Measurements from ENCODE around the gene WDR64. TPM values are rescaled to one million over a fixed set of nuclear protein-coding genes. Genes with fewer than 3 reads are reported as not detected.
A peak's percentile ranks its signal among the peaks of the same experiment; 100 is the strongest.

The WDR64 gene
- polyA plus RNA-seq, 1 donor (not counting 4 experiments of a cell fraction or from before 2014, with no cell fraction given) = not detected

DNA sequence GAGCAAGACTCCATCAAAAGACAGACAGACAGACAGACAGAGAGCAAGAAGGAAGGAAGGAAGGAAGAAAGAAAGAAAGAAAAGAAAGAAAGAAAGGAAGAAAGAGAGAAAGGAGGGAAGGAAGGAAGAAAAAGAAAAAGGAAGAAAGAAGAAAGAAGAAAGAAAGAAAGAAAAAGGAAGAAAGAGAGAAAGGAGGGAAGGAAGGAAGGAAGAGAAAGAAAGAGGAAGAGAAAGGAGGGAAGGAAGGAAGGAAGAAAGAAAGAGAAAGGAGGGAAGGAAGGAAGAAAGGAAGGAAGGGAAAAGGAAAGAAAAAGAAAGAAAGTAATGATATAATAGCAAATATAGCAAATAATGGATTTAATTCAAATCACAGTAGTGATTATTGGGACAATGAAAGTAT lies 44.6 kb upstream of the WDR64 start:
- Histone ChIP-seq H3K4me3 (ENCODE audit: control insufficient read depth in 2 of 3, extremely low read depth in 1 of 3, insufficient read depth in 2 of 3, low read depth in 1 of 3, low read length in 3 of 3) (no peak overlapping the region), H3K79me2 (ENCODE audit: control insufficient read depth, insufficient read depth, low read length) (no peaks in the 10 kb centered on the region), H3K36me3 (ENCODE audit: control insufficient read depth in 2 of 2, extremely low read depth in 1 of 2, insufficient read depth in 2 of 2, low read length in 2 of 2) (peaks cover 2 to 5% of the 10 kb centered on the region in 2 experiments), H3K27ac (ENCODE audit: control insufficient read depth, insufficient read depth, low read length) (peak overlapping the region; percentile 93), H3K4me2 (ENCODE audit: control insufficient read depth, extremely low read depth, insufficient read depth, low read depth, low read length) (no peak overlapping the region), H4K20me1 (ENCODE audit: control insufficient read depth, extremely low read depth, insufficient read depth, low read length) (no peaks in the 10 kb centered on the region), H3K9me1 (ENCODE audit: control insufficient read depth, extremely low read depth, insufficient read depth, low read length) (no peaks in the 10 kb centered on the region), H3K27me3 (ENCODE audit: control insufficient read depth, extremely low read depth, insufficient read depth, low read length) (no peaks in the 10 kb centered on the region), H2AFZ (ENCODE audit: control insufficient read depth, low read length) (no peak overlapping the region), H3K4me1 (ENCODE audit: control insufficient read depth, extremely low read depth, insufficient read depth, low read length) (peaks cover 75% of the 10 kb centered on the region), H3K9me3 (ENCODE audit: control insufficient read depth, low read depth, low read length) (no peaks in the 10 kb centered on the region), H3K9ac (ENCODE audit: control insufficient read depth, extremely low read depth, insufficient read depth, low read length) (peak overlapping the region; percentile 63)
- FAIRE-seq = no peak
- no peak for TF ChIP-seq EZH2 (IDR thresholded peaks at IDR 0.05; ENCODE audit: low read length)
- TF ChIP-seq, protein P1, sequence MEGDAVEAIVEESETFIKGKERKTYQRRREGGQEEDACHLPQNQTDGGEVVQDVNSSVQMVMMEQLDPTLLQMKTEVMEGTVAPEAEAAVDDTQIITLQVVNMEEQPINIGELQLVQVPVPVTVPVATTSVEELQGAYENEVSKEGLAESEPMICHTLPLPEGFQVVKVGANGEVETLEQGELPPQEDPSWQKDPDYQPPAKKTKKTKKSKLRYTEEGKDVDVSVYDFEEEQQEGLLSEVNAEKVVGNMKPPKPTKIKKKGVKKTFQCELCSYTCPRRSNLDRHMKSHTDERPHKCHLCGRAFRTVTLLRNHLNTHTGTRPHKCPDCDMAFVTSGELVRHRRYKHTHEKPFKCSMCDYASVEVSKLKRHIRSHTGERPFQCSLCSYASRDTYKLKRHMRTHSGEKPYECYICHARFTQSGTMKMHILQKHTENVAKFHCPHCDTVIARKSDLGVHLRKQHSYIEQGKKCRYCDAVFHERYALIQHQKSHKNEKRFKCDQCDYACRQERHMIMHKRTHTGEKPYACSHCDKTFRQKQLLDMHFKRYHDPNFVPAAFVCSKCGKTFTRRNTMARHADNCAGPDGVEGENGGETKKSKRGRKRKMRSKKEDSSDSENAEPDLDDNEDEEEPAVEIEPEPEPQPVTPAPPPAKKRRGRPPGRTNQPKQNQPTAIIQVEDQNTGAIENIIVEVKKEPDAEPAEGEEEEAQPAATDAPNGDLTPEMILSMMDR (optimal IDR thresholded peaks at IDR 0.05 in 1 of 3, IDR thresholded peaks at IDR 0.05 in 1 of 3, conservative IDR thresholded peaks at IDR 0.05 in 1 of 3; ENCODE audit: extremely low read depth in 1 of 3, insufficient read depth in 2 of 3, low read length in 3 of 3) = no peak
- no peak for DNase-seq (ENCODE audit: low read depth, low spot score)
- dilution Hi-C loops (cut with MboI; ENCODE audit: extremely low pct_ligation_motif_present, low sequenced_read_pairs) = loop anchor here (25.0 kb wide), 1 partner anchor 230 kb away; the partner anchor contains the start of gene EXO1

GRCh38 chr1:241608379-241609033 lies 43.6 kb upstream of the WDR64 start:
- no peaks in the 10 kb centered on the region for H4K20me1 ChIP-seq (ENCODE audit: control insufficient read depth, extremely low read depth, insufficient read depth, low read length)
- FAIRE-seq (peak; percentile 94), DNase-seq (ENCODE audit: low read depth, low spot score) (peak; percentile 81)
- peaks cover 80% of the 10 kb centered on the region for H3K4me1 ChIP-seq (ENCODE audit: control insufficient read depth, extremely low read depth, insufficient read depth, low read length)
- H2AFZ ChIP-seq (ENCODE audit: control insufficient read depth, low read length) = no peak overlapping the region
- peak overlapping the region; percentile 93 for H3K27ac ChIP-seq (ENCODE audit: control insufficient read depth, insufficient read depth, low read length)
- dilution Hi-C loops (cut with MboI; ENCODE audit: extremely low pct_ligation_motif_present, low sequenced_read_pairs) = loop anchor here (25.0 kb wide), 1 partner anchor 229 kb away; the partner anchor contains the start of gene EXO1
- H3K79me2 ChIP-seq (ENCODE audit: control insufficient read depth, insufficient read depth, low read length) = no peaks in the 10 kb centered on the region
- no peaks in the 10 kb centered on the region for H3K27me3 ChIP-seq (ENCODE audit: control insufficient read depth, extremely low read depth, insufficient read depth, low read length)
- peaks cover 2 to 3% of the 10 kb centered on the region in 2 experiments for H3K36me3 ChIP-seq (ENCODE audit: control insufficient read depth in 2 of 2, extremely low read depth in 1 of 2, insufficient read depth in 2 of 2, low read length in 2 of 2)
- H3K9me3 ChIP-seq (ENCODE audit: control insufficient read depth, low read depth, low read length) = no peaks in the 10 kb centered on the region
- H3K4me2 ChIP-seq (ENCODE audit: control insufficient read depth, extremely low read depth, insufficient read depth, low read depth, low read length) = peak overlapping the region; percentile 69
- H3K9me1 ChIP-seq (ENCODE audit: control insufficient read depth, extremely low read depth, insufficient read depth, low read length) = no peaks in the 10 kb centered on the region
- TF ChIP-seq, protein P1 (optimal IDR thresholded peaks at IDR 0.05 in 1 of 3, IDR thresholded peaks at IDR 0.05 in 1 of 3, conservative IDR thresholded peaks at IDR 0.05 in 1 of 3; ENCODE audit: extremely low read depth in 1 of 3, insufficient read depth in 2 of 3, low read length in 3 of 3) = no peak
- TF ChIP-seq EZH2 (IDR thresholded peaks at IDR 0.05; ENCODE audit: low read length) = no peak
- H3K9ac ChIP-seq (ENCODE audit: control insufficient read depth, extremely low read depth, insufficient read depth, low read length) = peak overlapping the region; percentile 72
- H3K4me3 ChIP-seq (ENCODE audit: control insufficient read depth in 2 of 3, extremely low read depth in 1 of 3, insufficient read depth in 2 of 3, low read depth in 1 of 3, low read length in 3 of 3) = peak overlapping the region in 1 of 3 experiments; percentile 45
